HG02938 (cell line): ENCODE data around the gene LDAH.

Source experiments
- ATAC-seq: cut with Tn5 transposase; IDR thresholded peaks from one replicate; pipeline ENCODE4 v1.9.1; 2021; ENCODE audit warnings: mild to moderate bottlenecking, moderate library complexity; ENCODE audit not compliant: unreplicated experiment

Gene LDAH

GRCh38 chr2:20654535-20654813 is 168.4 kb downstream of the LDAH start:
- no peak for ATAC-seq

GRCh38 chr2:20653695-20654534 is 169.0 kb downstream of the LDAH start:
- no peak for ATAC-seq

GRCh38 chr2:20652673-20653575 is 170.0 kb downstream of the LDAH start:
- ATAC-seq = no peak

DNA sequence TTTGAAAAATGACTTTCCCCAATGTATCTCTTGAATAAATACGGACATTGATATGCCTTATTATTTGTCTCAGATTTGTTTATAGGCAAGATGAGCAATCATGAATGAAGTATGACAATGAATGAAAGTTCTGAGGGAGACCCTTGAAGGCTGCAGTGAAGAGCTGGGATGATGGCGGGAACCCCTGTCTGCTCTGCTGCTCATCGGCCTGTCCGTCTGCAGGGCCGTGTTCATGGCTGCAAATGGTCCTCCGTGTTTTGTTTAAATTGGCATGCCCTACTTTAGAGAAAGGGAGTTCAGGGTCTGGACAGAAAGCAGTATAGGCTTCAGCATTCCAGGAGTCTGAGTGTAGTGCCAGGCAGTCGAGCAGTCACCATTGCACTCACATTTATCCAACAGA is 170.8 kb downstream of the LDAH start:
- no peak for ATAC-seq

DNA sequence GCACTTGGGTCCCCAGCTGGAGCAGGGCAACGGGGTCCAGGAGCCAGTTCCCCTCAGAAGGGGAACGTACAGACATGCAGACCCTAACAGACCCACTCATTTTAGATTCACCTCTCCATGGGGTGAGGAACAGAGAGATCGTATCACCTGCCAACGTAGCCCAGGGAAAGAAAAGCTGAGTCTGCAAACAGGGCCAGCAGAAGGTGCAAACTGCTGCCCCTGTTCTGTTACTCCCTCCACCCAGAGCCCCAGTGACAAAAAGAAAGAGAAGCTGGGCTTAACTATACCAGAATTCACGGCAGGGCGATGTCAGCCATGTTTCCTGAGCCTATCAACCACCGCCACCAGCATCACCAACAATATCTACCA is 171.2 kb downstream of the LDAH start:
- ATAC-seq = no peak

GRCh38 chr2:20650877-20651730 is 171.8 kb downstream of the LDAH start, which contains the start of gene HS1BP3:
HS1BP3 (minus strand) TSS chr2:20651098; CDS start chr2:20651063, 35 bp downstream.
- peak; percentile 89 for ATAC-seq

GRCh38 chr2:20650393-20650876 is 172.5 kb downstream of the LDAH start:
- ATAC-seq = peak; percentile 30

DNA sequence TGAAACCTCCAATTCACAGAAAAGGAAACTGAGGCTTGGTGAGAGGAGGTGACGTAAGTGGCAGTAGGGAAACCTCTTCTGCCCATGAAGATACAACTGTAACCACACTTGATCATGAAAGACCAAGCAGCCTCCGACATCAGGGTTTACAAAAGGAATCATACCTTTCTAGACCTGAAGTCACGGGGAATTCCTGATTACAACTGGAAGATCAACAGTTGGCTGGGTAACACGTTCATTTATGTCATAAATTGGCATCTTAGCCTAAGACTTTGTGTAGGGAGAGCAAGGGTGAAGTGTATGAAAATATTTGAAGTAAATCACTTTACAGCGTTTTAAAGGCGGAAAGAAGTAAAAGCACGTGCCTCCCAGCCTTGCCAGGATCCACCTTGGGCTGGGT is 172.9 kb downstream of the LDAH start:
- no peak for ATAC-seq

DNA sequence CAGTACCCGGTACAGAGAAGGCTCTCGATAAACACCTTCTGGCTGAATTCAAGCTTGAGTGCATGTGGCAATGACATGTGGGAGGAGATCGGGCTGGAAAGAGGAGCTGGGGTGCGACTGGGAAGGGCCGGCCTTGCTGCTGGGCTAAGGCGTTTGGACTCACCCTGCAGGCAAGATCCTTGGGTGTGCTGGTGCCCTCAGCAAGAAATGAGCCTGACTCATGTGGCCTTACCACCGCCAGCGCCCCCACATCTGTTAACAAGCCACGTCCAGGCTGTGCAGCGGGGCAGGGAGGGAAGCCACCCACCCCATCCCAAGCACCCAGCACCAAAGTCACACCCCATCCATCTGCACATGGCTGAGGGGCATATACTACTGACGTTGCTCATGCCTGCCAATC is 173.3 kb downstream of the LDAH start:
- ATAC-seq = no peak

- ATAC-seq = no peak
Measured at GRCh38 chr2:20648831-20649230, 174.1 kb downstream of the LDAH start.

DNA sequence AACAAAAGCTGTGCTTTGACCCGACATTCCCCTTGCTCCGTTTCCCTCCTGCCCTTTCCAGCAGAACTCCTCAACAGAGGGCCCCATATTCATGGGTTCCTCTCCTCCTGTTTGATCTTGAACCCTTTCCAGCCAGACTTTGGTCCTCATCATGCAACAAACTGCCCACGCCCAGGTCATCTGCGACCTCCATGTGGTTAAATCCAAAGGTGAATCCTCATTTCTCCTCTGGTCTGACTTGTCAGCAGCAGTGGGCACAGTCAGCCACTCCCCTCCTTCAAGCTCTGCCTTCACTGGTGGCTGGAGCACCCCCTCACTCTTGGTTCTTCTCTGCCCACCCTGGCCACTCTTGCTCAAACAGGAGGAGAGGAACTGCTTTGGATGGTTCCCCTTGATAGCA is 174.7 kb downstream of the LDAH start:
- no peak for ATAC-seq

DNA sequence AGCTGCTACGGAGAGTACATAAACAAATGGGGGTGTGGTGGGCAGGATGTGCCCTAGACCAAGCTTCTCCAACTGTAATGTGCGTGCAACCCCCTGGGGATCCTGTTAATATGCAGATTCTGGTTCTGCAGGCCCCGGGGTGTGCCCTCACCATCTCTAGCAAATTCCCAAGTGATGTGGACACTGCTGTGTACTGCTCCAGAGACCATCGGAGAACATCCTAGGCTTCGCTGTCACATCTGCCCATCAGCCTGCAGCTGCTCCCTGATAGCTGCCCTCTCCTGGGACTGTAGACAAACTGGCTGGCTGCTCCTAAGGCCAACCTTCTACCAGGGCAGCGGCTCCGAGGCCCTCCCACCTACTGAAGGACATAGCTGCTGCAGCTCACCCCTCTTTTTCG is 175.2 kb downstream of the LDAH start:
- ATAC-seq = no peak

- ATAC-seq = no peak
Measured at GRCh38 chr2:20647211-20647610, 175.7 kb downstream of the LDAH start.

GRCh38 chr2:20646446-20646845 is 176.5 kb downstream of the LDAH start:
- ATAC-seq = no peak

- ATAC-seq = no peak
Measured at GRCh38 chr2:20645761-20646160, 177.1 kb downstream of the LDAH start.

GRCh38 chr2:20645301-20645701 is 177.6 kb downstream of the LDAH start:
- ATAC-seq = no peak

DNA sequence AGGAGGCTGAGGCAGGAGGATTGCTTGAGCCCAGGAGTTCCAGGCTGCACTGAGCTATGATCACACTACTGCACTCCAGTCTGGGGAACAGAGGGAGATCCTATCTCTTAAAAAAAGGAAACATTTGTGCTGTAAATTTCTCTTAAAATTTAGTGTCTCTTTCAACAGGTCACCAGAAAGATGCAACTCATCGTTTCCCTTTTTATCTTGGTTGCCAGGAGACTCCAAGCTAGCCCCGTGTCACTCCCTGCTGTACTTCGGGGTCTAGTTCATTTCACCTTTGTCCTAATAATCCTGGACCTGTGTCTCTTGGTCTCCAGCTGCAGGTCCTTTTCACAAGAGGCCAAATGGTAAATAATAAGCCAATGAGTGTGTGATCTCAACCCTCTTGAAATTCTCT is 179.1 kb downstream of the LDAH start:
- ATAC-seq = no peak

DNA sequence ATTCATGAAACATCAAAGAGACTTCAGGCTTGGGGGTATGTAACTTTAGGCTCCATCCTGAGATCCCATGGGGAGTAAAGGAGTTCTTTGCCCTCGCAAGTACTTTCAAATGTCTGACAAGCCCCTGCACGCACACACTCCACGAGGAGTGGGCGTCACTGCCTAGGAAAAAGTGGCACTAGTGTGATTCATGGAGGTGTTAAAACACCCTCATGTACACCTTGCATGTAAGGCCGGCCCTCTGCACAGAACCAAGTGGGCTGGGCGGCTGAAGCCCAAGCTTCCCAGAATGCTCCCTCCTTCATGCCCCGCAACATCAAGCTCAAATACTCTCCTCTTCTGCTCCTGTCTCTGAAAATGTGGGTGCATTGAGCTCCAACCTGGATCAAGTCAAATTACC is 179.8 kb downstream of the LDAH start:
- ATAC-seq = no peak

- peak; percentile 94 for ATAC-seq
Measured at GRCh38 chr2:20642055-20642971, 180.6 kb downstream of the LDAH start.
